Prostate gland (tissue), 2 donors: Measurements from ENCODE around the gene CDC14C.
"Not testable (repeated sequence)": the region's sequence is repeated elsewhere in the genome, so short reads cannot be mapped to it uniquely, and the experiment has no call there.

Source experiments
- POLR2A ChIP-seq: fragments of 450-650 bp; IDR thresholded peaks from one replicate; pipeline ENCODE4 v1.6.1; 2016; ENCODE audit warnings: antibody characterized with exemption, mild to moderate bottlenecking
- POLR2AphosphoS5 ChIP-seq: sonication (generic); formaldehyde crosslinking; IDR thresholded peaks from one replicate; pipeline ENCODE4 v1.6.1; 2017; ENCODE audit warnings: antibody characterized with exemption
- TF ChIP-seq, protein P1 (sequence below), 4 experiments: fragments of 200-600 bp in 2 of 4; fragments of 450-650 bp in 2 of 4; sonication (generic) in 2 of 4; IDR thresholded peaks; 1 replicate in 3 of 4; 2 replicates in 1 of 4; pipeline ENCODE4 v1.5.1; 2016 to 2019; ENCODE audit warnings: antibody characterized with exemption in 4 of 4, mild to moderate bottlenecking in 2 of 4, moderate library complexity in 2 of 4

DNA sequence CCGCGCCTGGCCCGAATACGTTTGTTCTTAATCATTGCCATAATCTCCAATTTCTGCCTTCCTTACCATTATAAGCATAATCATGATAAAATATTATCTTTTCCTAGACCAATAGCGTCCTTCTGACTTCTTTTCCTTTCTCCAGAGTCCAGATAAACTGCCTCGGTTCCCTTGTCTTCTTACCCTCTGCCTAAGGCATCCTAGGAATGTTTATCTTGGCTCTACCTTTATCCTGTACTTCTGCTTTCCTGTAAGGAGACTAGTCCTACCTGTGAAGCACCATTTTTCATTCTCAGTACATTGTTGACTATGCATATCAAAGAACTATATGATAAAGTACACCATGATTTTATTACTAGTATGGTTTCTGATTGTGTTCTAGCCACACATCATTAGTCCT is 18.7 kb upstream of the CDC14C start:
- TF ChIP-seq, protein P1, sequence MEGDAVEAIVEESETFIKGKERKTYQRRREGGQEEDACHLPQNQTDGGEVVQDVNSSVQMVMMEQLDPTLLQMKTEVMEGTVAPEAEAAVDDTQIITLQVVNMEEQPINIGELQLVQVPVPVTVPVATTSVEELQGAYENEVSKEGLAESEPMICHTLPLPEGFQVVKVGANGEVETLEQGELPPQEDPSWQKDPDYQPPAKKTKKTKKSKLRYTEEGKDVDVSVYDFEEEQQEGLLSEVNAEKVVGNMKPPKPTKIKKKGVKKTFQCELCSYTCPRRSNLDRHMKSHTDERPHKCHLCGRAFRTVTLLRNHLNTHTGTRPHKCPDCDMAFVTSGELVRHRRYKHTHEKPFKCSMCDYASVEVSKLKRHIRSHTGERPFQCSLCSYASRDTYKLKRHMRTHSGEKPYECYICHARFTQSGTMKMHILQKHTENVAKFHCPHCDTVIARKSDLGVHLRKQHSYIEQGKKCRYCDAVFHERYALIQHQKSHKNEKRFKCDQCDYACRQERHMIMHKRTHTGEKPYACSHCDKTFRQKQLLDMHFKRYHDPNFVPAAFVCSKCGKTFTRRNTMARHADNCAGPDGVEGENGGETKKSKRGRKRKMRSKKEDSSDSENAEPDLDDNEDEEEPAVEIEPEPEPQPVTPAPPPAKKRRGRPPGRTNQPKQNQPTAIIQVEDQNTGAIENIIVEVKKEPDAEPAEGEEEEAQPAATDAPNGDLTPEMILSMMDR (IDR thresholded peaks at IDR 0.05) = not testable (repeated sequence)
- not testable (repeated sequence) for TF ChIP-seq POLR2A, POLR2AphosphoS5
